Measurements from ENCODE around the gene CTU1.

Gene CTU1

DNA sequence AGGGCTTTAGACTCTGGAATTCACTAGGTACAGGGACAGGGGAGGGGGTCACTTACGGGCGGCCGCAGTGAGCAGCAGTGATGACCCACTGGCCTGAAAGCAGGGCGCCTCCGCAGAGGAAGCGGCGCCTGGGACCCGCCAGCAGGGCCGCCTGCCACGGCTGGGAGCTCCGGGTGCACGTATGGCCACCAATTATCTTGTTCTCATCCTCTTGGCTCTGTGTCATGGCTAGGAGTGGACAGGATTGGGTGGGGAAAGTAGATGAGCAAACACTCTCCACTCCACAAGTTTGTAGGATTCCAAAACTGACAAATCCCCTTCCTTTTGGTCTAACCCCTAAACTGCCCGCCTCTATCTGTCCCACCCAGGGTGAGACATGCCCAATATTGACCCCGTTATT, 26.7 kb downstream of the CTU1 start:
- DNase-seq (ENCODE audit: low spot score), result no peak

- no peak for DNase-seq (ENCODE audit: low spot score)
Measured at GRCh38 chr19:51079481-51080110, 28.6 kb downstream of the CTU1 start.

GRCh38 chr19:51078731-51079130, 29.5 kb downstream of the CTU1 start:
- no peak for DNase-seq (ENCODE audit: low spot score)

DNA sequence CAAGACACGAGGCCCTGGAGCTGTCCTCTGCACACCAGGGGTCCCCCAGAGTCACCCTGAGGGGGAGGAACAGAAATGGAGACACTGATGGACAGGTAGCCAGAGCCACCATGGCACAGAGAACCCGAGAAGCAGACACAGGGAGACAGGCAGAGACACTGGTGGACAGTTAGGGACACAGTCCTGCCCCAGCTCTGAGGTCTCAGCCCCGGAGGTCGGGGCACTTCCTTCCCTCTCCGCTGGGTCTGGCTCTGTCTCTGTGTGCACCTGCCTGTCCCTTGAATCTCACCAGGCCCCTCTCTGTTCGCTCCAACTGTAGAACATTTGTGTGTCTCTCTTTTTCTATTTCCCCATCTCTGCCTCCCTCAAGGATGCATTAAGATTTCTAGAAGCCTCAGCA, 30.1 kb downstream of the CTU1 start:
- DNase-seq (ENCODE audit: low spot score), result no peak

GRCh38 chr19:51076631-51077213, 31.5 kb downstream of the CTU1 start:
- DNase-seq (ENCODE audit: low spot score), result no peak

DNA sequence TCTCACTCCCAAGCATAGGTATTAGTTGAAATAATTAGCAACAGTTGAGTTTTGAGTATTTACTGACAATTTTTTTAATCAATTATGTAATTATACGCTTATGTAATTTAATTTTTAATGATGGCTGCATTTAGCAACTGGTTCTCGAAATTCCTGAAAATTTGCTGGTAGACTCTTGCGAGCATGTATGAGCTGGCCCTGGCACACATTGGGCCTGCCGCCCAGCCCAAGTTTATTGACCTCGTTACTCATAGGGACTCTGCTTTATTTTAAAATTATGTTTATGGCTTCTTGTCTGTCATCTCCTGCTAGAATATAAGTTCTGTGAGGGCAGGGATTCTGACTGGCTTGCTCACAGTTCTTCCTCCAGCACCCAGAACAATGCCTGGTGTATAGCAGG, 32.2 kb downstream of the CTU1 start:
- DNase-seq (ENCODE audit: low spot score), result no peak

GRCh38 chr19:51071095-51071405, 37.2 kb downstream of the CTU1 start:
- no peak for DNase-seq (ENCODE audit: low spot score)

DNA sequence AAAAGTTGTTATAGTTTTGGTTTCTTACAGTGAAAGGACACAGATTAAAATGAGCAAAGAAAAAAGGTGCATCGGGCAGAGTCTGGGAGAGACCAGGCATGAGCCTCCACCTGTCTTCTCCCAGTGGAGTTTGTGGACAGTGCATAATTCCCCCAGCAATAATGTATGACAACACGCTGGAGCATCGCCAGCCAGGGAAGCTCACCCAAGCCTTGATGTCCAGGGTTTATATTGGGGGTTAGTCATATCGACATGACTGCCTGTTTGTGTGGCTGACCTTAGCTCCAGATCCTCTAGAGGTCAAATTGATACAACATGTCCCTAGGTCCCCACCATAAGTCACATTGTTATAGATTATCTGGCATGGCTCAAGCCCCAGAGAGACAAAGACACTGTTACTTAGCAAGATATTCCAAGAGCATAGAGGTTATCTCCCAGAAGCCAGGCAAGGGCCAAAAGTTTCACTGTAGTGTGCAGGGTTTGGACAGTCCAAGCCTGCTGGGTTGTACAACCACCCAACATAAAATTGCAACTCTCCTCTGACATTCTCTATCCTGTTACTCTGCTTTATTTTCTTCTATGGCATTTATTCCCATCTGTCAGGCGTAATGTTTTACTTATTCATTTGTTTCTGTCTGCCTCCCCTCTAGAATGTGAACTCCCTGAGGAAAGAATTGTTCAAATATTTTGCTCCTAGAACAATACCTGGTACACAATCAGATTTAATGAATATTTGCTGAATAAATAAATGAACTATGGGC, 37.7 kb downstream of the CTU1 start:
- DNase-seq (ENCODE audit: low spot score), result no peak

DNA sequence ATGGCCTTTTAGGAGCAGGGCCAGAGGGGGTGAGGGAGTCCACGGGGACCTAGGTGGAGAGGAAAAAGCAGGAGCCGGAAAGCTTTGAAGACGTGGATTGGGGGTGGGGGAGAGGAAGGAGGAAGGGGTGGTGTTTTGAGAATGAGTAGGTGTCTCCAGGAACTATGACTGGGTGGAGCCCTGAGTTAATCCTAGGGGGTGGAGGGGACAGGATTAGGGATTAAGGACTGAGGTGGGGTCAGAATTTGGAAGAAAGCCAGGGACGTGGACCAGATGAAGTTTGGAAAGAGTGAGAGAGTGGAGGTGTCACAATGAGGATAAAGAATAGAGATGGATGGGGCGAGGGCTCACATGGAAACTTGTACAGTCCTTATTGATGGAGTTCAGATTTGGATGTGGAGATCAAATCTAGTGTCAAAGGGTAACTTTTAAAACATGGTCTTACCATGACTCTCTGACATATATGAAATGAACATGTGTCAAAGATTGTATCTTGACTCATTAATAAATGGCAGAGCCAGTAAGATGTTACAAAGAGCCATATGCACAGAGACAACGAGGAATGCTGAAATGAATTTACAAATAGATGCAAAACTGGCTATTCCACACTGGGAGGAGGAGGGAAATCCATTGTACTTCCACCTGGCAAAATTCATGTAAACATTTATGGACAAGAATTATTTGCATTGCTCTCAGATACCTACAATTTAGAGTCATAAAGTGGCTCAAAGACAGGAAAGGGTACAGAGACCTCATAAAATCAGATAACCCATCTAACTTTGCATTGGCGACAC, 41.6 kb downstream of the CTU1 start:
- DNase-seq (ENCODE audit: low spot score), result no peak

- DNase-seq (ENCODE audit: low spot score), result no peak
Measured at GRCh38 chr19:51065221-51065960, 42.8 kb downstream of the CTU1 start.

GRCh38 chr19:51064534-51065220, 43.5 kb downstream of the CTU1 start, which contains the start of gene KLK13:
KLK13 (minus strand) TSS chr19:51065092; CDS start chr19:51065067, 25 bp downstream.
- no peak for DNase-seq (ENCODE audit: low spot score)

- DNase-seq (ENCODE audit: low spot score), result no peak
Measured at GRCh38 chr19:51063664-51064063, 44.5 kb downstream of the CTU1 start.

GRCh38 chr19:51060973-51061372, 47.2 kb downstream of the CTU1 start:
- DNase-seq (ENCODE audit: low spot score), result no peak

- DNase-seq (ENCODE audit: low spot score), result no peak
Measured at GRCh38 chr19:51060336-51060735, 47.9 kb downstream of the CTU1 start.

- DNase-seq (ENCODE audit: low spot score), result no peak
Measured at GRCh38 chr19:51059715-51060114, 48.5 kb downstream of the CTU1 start.

DNA sequence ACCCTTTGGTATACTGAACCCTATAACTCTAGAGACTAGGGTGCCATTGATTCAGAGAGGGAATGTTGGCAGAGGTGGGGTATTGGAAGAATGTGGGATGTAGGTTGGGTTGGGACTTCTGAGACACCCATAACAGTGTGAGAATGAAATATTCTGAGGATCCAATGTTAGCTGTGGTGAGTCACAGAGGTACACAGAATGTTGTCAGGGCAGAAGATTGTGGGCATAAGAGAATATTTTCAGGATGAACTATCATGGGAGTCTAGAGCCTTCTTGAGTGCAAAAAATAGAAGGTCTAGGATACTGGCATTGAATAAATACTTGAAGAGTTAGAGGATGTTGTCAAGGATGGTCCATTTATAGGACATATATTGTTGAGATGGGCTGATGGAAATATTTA, 52.3 kb downstream of the CTU1 start:
- no peak for DNase-seq (ENCODE audit: low spot score)

Data from hepatic stellate cell (primary cell).